HG03280 (cell line): ENCODE data around the gene TRAF2.
A peak's percentile ranks its signal among the peaks of the same experiment; 100 is the strongest.

Experiments used
- ATAC-seq: cut with Tn5 transposase; IDR thresholded peaks from one replicate; pipeline ENCODE4 v1.9.1; 2021; ENCODE audit warnings: mild to moderate bottlenecking, moderate library complexity; ENCODE audit not compliant: unreplicated experiment

The TRAF2 gene

DNA sequence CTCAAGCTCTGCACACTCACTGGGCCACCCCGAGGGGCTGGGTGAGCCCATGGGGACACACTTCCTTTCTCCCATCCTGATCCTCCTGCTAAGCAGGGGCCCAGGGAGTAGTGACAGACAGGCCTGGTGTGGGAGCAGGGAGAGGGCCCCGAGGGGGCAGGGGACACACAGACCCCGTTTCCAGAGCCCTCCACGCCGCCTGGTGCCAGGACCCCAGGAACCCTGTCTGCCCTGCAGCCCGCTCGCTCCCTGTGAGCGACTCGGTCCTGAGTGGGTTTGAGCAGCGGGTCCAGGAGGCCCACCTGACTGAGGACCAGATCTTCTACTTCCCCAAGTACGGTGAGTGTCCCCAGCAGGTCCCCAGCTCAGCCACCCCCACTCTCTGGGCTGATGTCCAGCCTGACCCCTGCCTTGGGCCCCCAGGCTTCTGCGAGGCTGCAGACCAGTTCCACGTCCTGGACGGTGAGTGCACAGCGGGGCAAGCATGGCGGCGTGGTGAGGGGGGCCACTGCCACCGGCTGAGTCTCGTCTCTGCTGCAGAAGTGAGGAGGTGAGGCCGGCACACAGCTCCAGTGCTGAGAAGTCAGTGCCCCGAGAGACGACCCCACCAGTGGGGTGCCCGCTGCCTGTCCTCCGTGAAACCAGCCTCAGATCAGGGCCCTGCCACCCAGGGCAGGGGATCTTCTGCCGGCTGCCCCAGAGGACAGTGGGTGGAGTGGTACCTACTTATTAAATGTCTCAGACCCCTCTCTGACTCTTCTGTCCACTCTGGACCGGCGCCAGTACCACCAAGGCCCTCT lies 60.1 kb downstream of the TRAF2 start:
- ATAC-seq, result no peak

DNA sequence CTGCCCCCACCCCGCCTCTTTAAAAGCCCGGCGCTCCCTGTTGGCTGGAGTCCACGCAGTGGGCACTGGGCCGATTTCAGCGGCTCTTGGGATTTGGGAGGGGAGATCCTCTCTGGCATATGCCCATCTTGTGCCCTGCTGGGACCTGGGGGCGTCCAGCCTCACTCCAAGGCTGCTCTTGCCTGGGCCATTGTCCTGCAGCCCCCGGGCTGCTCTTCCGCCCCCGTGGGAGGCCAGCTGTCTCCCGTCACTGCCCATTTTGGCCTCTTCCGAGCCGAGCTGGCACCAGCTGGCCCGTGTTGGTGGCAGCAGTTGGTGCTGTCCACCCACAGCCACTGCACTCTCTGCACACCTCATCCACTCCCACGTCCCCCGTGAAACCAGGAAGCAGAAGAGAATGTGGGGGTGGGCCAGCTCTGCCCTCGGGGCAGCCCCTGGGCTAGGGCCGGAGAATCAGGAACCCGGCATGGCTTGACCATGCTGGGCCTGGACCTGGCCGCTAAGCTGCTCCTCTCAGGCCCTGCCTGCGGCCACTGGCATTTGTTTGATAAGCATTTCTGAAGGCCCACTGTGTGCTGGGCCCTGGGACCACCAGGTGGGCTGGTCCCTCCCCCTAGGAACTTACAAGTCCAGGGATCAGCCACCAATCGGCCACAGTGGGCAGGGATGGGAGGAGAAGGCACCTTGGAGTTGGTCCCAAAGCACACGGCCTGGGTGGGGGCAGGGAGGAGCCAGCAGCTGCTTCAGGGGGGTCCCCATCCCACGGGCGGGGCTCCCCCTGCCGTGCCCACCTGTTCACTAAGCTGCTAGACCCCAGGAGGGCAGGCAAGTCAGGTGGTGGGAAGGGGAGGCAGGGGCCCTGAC lies 60.9 kb downstream of the TRAF2 start:
- no peak for ATAC-seq

GRCh38 chr9:136947955-136948510 lies 61.7 kb downstream of the TRAF2 start:
- no peak for ATAC-seq

DNA sequence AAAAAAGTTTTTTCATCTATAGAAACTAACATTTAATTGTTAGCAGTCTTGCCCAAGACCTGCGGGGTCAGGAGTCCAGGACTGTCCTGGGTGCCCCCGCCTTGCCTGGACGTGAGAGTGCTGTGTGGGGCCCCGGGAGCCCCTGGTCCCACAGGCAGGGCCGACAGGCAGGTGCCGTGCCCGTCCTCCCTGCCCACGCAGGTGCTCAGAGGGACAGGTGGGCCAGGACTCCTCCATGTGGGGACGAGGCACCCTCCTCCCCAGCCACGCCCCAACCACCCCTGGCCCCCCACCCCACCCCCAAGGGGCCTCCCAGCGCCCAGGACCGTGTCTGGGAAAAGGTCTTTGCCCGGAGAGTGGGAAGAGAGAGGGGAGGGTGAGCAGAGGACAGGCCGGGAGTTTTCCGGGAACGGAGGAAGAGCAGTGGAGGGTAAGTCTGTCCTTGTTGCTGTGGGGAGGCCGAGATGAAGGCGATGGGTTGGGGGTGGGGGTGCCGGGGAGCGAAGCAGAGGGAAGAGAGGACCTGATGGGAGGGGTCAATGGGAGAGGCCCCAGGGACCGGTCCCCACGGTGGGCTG lies 63.0 kb downstream of the TRAF2 start:
- ATAC-seq, result no peak

DNA sequence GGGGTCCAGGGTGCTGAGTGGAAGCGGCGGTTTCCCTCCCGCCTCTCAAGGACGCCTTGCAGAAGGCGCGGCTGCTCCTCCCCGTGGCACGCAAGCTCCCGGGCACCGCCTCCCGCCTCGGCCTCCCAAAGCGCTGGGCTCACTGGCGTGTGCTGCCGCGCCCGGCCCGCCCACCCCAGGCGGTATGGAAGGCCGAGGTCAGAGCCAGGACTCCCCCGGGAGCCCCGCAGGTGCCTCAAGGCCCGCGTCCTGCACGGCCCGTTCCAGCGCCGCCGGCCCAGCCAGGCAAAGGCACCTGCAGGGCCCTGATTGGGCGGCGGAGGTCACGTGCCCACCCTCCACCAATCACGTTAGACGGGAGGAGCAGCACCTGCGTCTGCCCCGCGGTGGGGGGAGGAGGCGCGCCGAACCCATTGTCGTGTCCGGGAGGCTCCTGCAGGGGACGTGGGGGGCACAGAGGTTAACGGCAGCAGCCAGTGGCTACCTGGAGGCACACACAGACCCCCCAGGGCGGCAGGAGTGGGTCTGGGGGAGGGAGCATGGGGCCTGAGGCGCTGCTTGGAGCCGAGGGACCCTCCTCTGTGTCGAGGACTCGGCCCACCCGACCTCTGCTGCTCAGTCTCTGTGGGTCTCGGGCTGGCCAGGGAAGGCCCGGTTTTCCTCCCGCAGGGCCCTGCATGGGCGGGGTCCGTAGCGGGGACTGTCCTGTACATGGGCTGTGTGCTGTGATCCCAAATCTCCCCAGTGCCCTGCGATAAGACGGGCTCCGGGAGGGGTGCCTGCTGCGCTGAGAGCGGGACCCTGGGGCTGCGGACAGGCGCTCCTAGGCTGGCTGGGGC lies 63.7 kb downstream of the TRAF2 start:
- peak; percentile 90 for ATAC-seq

DNA sequence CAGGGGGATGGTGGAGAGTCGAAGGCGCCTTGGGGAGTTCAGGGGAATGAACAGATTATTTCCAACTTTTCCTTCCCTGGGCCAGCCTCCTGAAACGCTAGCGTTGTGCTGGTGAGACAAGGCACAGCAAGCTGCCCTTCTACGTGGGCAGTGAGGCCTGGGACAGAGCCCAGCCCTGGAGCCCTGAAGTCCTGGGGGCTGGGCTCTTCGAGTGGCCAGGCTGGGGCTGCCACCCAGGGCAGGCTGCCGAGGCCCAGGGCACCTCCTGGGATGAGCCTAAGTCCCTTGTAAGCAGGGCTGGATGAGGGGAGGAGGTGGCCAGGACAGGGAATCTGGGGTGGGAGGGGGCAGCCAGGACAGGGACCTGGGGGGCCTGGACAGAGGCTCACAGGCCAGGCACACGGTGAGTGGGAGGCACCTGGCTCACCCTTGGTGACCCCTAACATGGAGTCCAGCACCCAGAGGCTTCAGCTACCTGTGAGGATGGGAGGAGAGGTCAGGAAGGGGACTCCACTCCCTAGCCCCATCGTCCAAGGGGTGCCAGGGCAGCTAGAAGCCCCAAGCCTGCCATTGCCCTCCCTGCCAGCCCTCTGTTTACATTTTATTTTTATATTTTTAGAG lies 64.5 kb downstream of the TRAF2 start:
- no peak for ATAC-seq

DNA sequence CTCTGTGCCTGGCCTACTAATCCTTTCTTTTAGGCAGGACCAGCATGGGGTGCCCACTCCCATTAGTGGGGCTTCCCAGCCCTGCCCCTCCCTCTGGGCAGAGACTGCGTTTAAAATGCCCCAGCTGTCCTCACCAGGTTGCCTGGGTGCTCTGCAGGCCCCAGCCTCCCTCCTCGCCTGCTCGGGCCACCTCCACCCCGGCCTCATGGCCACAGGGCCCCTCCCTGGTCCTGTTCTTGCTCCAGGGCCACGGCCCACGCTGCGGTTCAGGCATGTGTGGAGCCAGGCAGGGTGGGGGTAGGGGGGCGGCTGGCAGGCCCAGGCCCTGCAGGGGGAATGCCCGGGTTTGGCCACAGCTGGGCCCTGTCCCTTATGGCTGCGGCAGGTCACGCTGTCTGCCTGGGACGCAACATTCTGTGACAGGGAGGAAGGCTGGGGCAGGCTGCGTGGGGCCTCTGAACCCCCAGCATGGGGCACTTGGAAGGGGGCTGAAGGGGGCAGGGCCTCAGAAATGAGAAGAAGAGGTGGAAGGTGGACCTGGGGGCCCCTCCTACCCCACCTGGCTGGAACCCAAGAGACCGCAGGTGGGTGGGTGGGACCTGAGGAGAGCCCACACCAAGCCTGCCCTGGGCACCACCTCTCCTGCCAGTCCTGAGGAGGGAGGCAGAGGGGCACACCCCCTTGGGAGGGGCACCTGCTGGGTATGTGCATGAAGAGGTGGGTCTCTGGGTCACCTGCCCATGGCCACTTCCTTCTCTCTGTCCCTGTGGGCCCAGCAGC lies 65.4 kb downstream of the TRAF2 start, which contains the start of gene LCN12:
Gene LCN12, plus strand, starts transcription at position 733 of the 780 bp plus-strand sequence. CDS start 55 bp downstream, outside the sequence.
- no peak for ATAC-seq

GRCh38 chr9:136952321-136952850 lies 66.1 kb downstream of the TRAF2 start:
- ATAC-seq, result no peak

- no peak for ATAC-seq
These were observed 66.8 kb downstream of the TRAF2 start for GRCh38 chr9:136952876-136953770.

DNA sequence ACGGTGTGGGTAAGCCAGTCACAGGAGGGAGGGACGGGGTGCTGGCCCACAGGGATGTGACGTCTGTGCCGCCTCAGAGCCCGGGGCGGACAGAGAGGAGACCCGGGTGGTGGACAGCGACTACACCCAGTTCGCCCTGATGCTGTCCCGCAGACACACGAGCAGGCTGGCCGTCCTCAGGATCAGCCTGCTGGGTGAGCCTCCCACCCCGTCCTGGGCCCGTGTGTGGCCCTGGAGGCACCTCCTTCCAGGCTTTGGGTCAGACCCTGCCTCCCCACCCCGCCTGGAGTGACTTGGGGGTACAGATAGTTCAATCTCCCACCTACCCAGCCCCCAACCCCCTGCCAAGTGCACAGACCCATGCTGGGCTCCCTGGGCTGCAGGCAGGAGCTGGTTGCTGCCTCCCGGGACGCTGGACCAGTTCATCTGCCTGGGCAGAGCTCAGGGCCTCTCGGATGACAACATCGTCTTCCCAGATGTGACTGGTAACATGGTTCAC lies 67.5 kb downstream of the TRAF2 start:
- no peak for ATAC-seq

GRCh38 chr9:136954270-136955083 lies 68.2 kb downstream of the TRAF2 start:
- no peak for ATAC-seq

DNA sequence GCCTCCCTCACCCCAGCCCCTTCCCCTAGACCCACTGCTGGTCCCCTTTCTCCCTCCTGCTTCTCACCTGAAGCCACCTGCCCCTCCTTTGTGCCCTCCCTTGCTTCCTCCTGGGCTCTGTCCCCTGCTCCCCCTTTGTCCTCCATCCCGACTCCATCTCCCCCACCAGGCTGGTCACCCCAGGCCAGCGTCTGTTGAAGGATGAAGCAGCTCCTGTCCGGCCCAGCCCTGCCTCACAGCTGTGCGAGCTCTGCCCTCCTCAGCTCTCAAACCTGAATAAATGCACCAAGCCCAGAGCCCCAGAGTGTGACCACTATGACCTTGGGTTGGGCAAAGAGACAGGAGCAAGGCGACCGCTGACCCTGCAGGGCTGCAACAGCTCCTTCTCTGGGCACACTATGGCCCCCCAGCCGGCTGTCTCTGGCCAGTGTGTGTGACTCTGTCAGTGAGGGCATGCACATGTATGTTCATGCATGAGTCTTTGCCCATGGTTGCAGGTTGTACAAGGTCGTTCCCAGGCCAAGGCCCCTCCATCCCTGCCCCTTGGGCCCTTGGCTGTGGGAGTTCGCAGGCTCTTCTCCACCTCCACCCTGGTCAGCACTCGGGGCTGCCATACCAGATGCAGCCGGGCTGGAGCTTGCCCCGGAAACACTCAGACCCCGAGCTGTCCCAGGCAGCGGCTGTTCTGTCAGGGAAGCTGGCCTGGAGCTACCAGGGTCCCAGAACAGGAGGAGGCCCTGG lies 69.1 kb downstream of the TRAF2 start:
- no peak for ATAC-seq

GRCh38 chr9:136955943-136956335 lies 69.6 kb downstream of the TRAF2 start:
- no peak for ATAC-seq

GRCh38 chr9:136956604-136957003 lies 70.3 kb downstream of the TRAF2 start:
- ATAC-seq, result no peak

GRCh38 chr9:136957461-136957860 lies 71.1 kb downstream of the TRAF2 start:
- no peak for ATAC-seq

GRCh38 chr9:136957901-136958300 lies 71.6 kb downstream of the TRAF2 start:
- ATAC-seq, result no peak
